Uterus (tissue), 4 donors: ENCODE data around the gene GMDS. TPM values are rescaled to one million over a fixed set of nuclear protein-coding genes. Genes with fewer than 3 reads are reported as not detected.

Experiments
- DNase-seq, 2 donors: peaks; one replicate each; pipeline ENCODE4 v3.0.0-alpha.2; 2019 to 2020
- H3K27ac ChIP-seq, 2 donors: fragments of 200-600 bp; sonication (generic); 1 replicate in 1 of 2; 2 replicates in 1 of 2; pipeline ENCODE4 v1.5.1; 2016 to 2018
- H3K27me3 ChIP-seq, 2 donors: fragments of 200-600 bp; sonication (generic); one replicate each; pipeline ENCODE4 v1.5.1; 2018 to 2019; ENCODE audit warnings: control low read depth in 1 of 2
- H3K36me3 ChIP-seq, 2 donors: fragments of 200-600 bp; sonication (generic); one replicate each; pipeline ENCODE4 v1.5.1; 2019; ENCODE audit warnings: control low read depth in 1 of 2
- H3K4me1 ChIP-seq, 2 donors: fragments of 200-600 bp; sonication (generic); one replicate each; pipeline ENCODE4 v1.5.1; 2018 to 2019; ENCODE audit warnings: control low read depth in 1 of 2
- H3K4me3 ChIP-seq, 2 donors: fragments of 200-600 bp; sonication (generic); 1 replicate in 1 of 2; 2 replicates in 1 of 2; pipeline ENCODE4 v1.5.1; 2018 to 2019; ENCODE audit warnings: mild to moderate bottlenecking in 1 of 2
- H3K9me3 ChIP-seq, 2 donors: fragments of 200-600 bp; sonication (generic); one replicate each; pipeline ENCODE4 v1.5.1; 2019; ENCODE audit warnings: control low read depth in 1 of 2
- CTCF ChIP-seq, 4 experiments: fragments of 200-600 bp in 2 of 4; fragments of 450-650 bp in 2 of 4; sonication (generic) in 2 of 4; IDR thresholded peaks; one replicate each; pipeline ENCODE4 v1.5.1; 2016 to 2019; ENCODE audit warnings: antibody characterized with exemption in 4 of 4, mild to moderate bottlenecking in 2 of 4, moderate library complexity in 1 of 4
- POLR2A ChIP-seq, 2 donors: fragments of 450-650 bp; IDR thresholded peaks; one replicate each; pipeline ENCODE4 v1.6.1; 2016; ENCODE audit warnings: antibody characterized with exemption in 2 of 2, mild to moderate bottlenecking in 1 of 2, moderate library complexity in 1 of 2
- intact Hi-C: fragments of 100-400 bp; cut with DNase I; formaldehyde crosslinking; loops from one replicate; pipeline ENCODE4 v1.15.1; 2023; ENCODE audit warnings: low total_unique reads
- total RNA-seq, 4 donors: library from RNA; depleted of rRNA in 3 of 4; stranded (reverse); fragments of >200 nt in 3 of 4; gene quantifications; one replicate each; pipeline versions ENCODE4 v1.1.0 to v1.2.4, GENCODE V29; 2014 to 2023
- donor health status: DM: yes; HTN: yes; CAD: no.

Gene GMDS
- total RNA-seq, 4 donors from 2014 or later, result 5.3 to 17.4 (median 12.9) TPM

DNA sequence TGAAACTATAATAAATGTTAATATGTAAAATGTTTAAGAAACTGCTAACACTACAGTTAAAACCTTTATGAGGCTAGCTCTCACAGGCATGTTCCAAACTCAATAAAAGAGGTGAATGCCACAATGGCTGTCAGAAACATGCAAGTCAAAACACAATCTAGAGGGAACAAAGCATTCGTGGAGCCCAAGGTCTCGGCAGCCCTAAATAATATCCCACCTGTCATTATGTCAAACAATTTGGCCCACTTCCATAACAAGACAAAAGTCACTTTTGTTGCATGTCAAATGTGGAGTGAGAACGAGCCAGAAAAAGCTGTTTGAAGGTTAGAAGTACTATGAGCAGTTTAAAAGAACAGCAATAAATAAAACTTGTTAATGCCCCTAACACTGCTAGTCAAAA lies 181.9 kb downstream of the GMDS start:
- no peaks in the 10 kb centered on the region for H3K27me3 ChIP-seq
- no peaks in the 10 kb centered on the region for H3K4me1 ChIP-seq
- no peaks in the 10 kb centered on the region for H3K9me3 ChIP-seq
- H3K36me3 ChIP-seq, result no peaks in the 10 kb centered on the region
- TF ChIP-seq POLR2A (IDR thresholded peaks at IDR 0.05) (no peak), CTCF (IDR thresholded peaks at IDR 0.05) (no peak)
- H3K27ac ChIP-seq, result no peak overlapping the region
- no peak overlapping the region for H3K4me3 ChIP-seq
- DNase-seq, result no peak
- intact Hi-C loops, result no loop called here

- H3K27me3 ChIP-seq, result no peaks in the 10 kb centered on the region
- intact Hi-C loops, result no loop called here
- TF ChIP-seq CTCF (IDR thresholded peaks at IDR 0.05), result no peak
- TF ChIP-seq POLR2A (IDR thresholded peaks at IDR 0.05), result no peak
- DNase-seq, result no peak
- no peak overlapping the region for H3K27ac ChIP-seq
- no peaks in the 10 kb centered on the region for H3K9me3 ChIP-seq
- H3K4me1 ChIP-seq, result no peaks in the 10 kb centered on the region
- no peak overlapping the region for H3K4me3 ChIP-seq
- H3K36me3 ChIP-seq, result no peaks in the 10 kb centered on the region
Observed at GRCh38 chr6:2061880-2062279, 183.5 kb downstream of the GMDS start.

- intact Hi-C loops, result no loop called here
- no peak overlapping the region for H3K4me3 ChIP-seq
- TF ChIP-seq CTCF (IDR thresholded peaks at IDR 0.05) (no peak), POLR2A (IDR thresholded peaks at IDR 0.05) (no peak)
- peaks cover 0 to 4% of the 10 kb centered on the region in 2 donors for H3K36me3 ChIP-seq
- H3K9me3 ChIP-seq, result no peaks in the 10 kb centered on the region
- H3K27ac ChIP-seq, result no peak overlapping the region
- H3K27me3 ChIP-seq, result no peaks in the 10 kb centered on the region
- no peaks in the 10 kb centered on the region for H3K4me1 ChIP-seq
- DNase-seq, result no peak
Observed at GRCh38 chr6:2055911-2056310, 189.5 kb downstream of the GMDS start.

- Histone ChIP-seq H3K36me3 (peaks cover 0 to 4% of the 10 kb centered on the region in 2 donors), H3K27ac (no peak overlapping the region), H3K27me3 (no peaks in the 10 kb centered on the region), H3K4me3 (no peak overlapping the region), H3K4me1 (no peaks in the 10 kb centered on the region), H3K9me3 (no peaks in the 10 kb centered on the region)
- TF ChIP-seq POLR2A (IDR thresholded peaks at IDR 0.05) (no peak), CTCF (IDR thresholded peaks at IDR 0.05) (no peak)
- intact Hi-C loops, result no loop called here
- DNase-seq, result no peak
Observed at GRCh38 chr6:2055143-2055542, 190.3 kb downstream of the GMDS start.

DNA sequence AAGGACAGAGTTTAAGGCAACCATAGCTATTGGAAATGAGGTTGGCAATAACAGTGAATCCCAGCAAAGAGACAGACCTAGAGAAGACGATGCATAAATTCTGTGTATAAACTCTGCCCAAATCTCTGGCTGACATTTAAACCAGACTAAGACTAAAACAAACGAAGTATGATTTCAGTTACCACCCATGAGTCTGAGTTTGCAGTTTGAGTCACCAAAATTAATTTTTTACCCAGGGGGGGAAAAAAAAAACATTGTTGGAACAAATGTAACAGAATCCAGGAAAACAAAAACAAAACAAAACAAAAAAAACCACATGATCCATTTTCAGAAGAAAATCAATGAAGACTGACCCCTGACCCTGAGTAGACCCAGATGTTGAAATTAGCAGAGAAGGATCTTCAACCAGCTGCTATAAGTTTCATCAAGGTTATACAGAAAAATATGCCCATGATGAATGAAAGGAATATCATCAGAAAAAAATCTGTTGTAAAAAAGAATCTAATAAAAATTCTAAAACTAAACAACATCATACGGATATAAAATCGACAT lies 190.8 kb downstream of the GMDS start:
- Histone ChIP-seq H3K27ac (no peak overlapping the region), H3K9me3 (no peaks in the 10 kb centered on the region), H3K36me3 (peaks cover 0 to 4% of the 10 kb centered on the region in 2 donors), H3K4me1 (no peaks in the 10 kb centered on the region), H3K4me3 (no peak overlapping the region), H3K27me3 (no peaks in the 10 kb centered on the region)
- intact Hi-C loops, result no loop called here
- TF ChIP-seq CTCF (IDR thresholded peaks at IDR 0.05), result no peak
- DNase-seq, result no peak
